ENCODE measurements around the gene PGRMC1. TPM values are rescaled to one million over a fixed set of nuclear protein-coding genes. Genes with fewer than 3 reads are reported as not detected.

The PGRMC1 gene
- total RNA-seq: 80.7 and 88.4 TPM in 2 replicates

GRCh38 chrX:119235872-119236622 lies at the start of gene PGRMC1:
Gene PGRMC1, plus strand, starts transcription at chrX:119236285. Its CDS starts 79 bp downstream, at chrX:119236364.

Other genes starting within 250 kb of the PGRMC1 start
- not detected in 2 replicates for gene CT47C1, start 163.3 kb upstream of the PGRMC1 start, total RNA-seq
- gene KIAA1210, start 108.5 kb upstream of the PGRMC1 start, total RNA-seq: not detected in 2 replicates
- gene SLC25A43, start 163.1 kb downstream of the PGRMC1 start, total RNA-seq: 7.3 and 14.2 TPM in 2 replicates
- 174 and 199 TPM in 2 replicates for gene SLC25A5, start 232.2 kb downstream of the PGRMC1 start, total RNA-seq